OCI-LY1 (cell line): ENCODE results near the gene TMEM242.
"Not testable (repeated sequence)": the region's sequence is repeated elsewhere in the genome, so short reads cannot be mapped to it uniquely, and the experiment has no call there.

ENCODE experiments used
- H2AFZ ChIP-seq: fragments of 200-600 bp; sonication (generic), shearing (Covaris generic); 2 replicates; pipeline ENCODE4 v1.6.0; 2014; ENCODE audit warnings: antibody characterized with exemption, mild to moderate bottlenecking, low read length
- H3F3A ChIP-seq: fragments of 200-600 bp; sonication (generic), shearing (Covaris generic); 2 replicates; pipeline ENCODE4 v1.6.0; 2014; ENCODE audit warnings: mild to moderate bottlenecking, antibody characterized with exemption, low read length, moderate library complexity; ENCODE audit not compliant: insufficient read depth
- H3K27ac ChIP-seq: fragments of 200-600 bp; sonication (generic); 2 replicates; pipeline ENCODE4 v1.5.1; 2014; ENCODE audit warnings: low read length, mixed run types, mild to moderate bottlenecking, low read depth; ENCODE audit not compliant: poor library complexity, severe bottlenecking
- H3K27me3 ChIP-seq: fragments of 200-600 bp; sonication (generic); 2 replicates; pipeline ENCODE4 v1.6.0; 2014; ENCODE audit warnings: antibody characterized with exemption, mild to moderate bottlenecking, low read length, moderate library complexity; ENCODE audit not compliant: insufficient read depth
- H3K36me3 ChIP-seq: fragments of 200-600 bp; sonication (generic); 2 replicates; pipeline ENCODE4 v1.6.1; 2014; ENCODE audit warnings: mild to moderate bottlenecking, antibody characterized with exemption, low read length, moderate library complexity, mixed read lengths; ENCODE audit not compliant: insufficient read depth
- H3K4me1 ChIP-seq: fragments of 200-600 bp; sonication (generic); 2 replicates; pipeline ENCODE4 v1.5.1; 2014; ENCODE audit warnings: mild to moderate bottlenecking, low read length, moderate library complexity; ENCODE audit not compliant: insufficient read depth, severe bottlenecking
- H3K4me2 ChIP-seq: fragments of 200-600 bp; sonication (generic), shearing (Covaris generic); 2 replicates; pipeline ENCODE4 v1.6.1; 2014; ENCODE audit warnings: low read length
- H3K4me3 ChIP-seq: fragments of 200-600 bp; sonication (generic); 2 replicates; pipeline ENCODE4 v1.5.1; 2014; ENCODE audit warnings: low read length, low read depth, mild to moderate bottlenecking, mixed read lengths; ENCODE audit not compliant: poor library complexity, severe bottlenecking
- H3K79me2 ChIP-seq: fragments of 200-600 bp; shearing (Covaris generic); 2 replicates; pipeline ENCODE4 v1.6.1; 2016; ENCODE audit warnings: mixed run types, low read length, mixed read lengths; ENCODE audit not compliant: insufficient read depth
- H3K9ac ChIP-seq: fragments of 200-600 bp; sonication (generic), shearing (Covaris generic); 2 replicates; pipeline ENCODE4 v1.6.1; 2014; ENCODE audit warnings: mild to moderate bottlenecking, low read length, mixed read lengths
- H3K9me2 ChIP-seq: fragments of 200-600 bp; sonication (generic), shearing (Covaris generic); 2 replicates; pipeline ENCODE4 v1.6.1; 2014; ENCODE audit warnings: low read depth, mild to moderate bottlenecking, low read length, mixed read lengths
- H3K9me3 ChIP-seq: fragments of 200-600 bp; shearing (Covaris generic); 2 replicates; pipeline ENCODE4 v1.6.1; 2014; ENCODE audit warnings: low read length, mixed read lengths
- H4K20me1 ChIP-seq: fragments of 200-600 bp; sonication (generic), shearing (Covaris generic); 2 replicates; pipeline ENCODE4 v1.6.0; 2016; ENCODE audit warnings: mild to moderate bottlenecking, low read length; ENCODE audit not compliant: insufficient read depth
- EZH2 ChIP-seq: fragments of 200-600 bp; sonication (generic), shearing (Covaris generic); IDR thresholded peaks from 2 replicates; pipeline ENCODE4 v1.8.0; 2017; ENCODE audit warnings: borderline replicate concordance, mixed run types, mild to moderate bottlenecking, antibody characterized with exemption, low read length, moderate library complexity, mixed read lengths
- TF ChIP-seq, protein P1 (sequence below): fragments of 200-600 bp; sonication (generic), shearing (Covaris generic); IDR thresholded peaks from 2 replicates; pipeline ENCODE4 v1.5.1; 2017; ENCODE audit warnings: mild to moderate bottlenecking, antibody characterized with exemption, low read length, moderate library complexity, mixed read lengths

The TMEM242 gene

DNA sequence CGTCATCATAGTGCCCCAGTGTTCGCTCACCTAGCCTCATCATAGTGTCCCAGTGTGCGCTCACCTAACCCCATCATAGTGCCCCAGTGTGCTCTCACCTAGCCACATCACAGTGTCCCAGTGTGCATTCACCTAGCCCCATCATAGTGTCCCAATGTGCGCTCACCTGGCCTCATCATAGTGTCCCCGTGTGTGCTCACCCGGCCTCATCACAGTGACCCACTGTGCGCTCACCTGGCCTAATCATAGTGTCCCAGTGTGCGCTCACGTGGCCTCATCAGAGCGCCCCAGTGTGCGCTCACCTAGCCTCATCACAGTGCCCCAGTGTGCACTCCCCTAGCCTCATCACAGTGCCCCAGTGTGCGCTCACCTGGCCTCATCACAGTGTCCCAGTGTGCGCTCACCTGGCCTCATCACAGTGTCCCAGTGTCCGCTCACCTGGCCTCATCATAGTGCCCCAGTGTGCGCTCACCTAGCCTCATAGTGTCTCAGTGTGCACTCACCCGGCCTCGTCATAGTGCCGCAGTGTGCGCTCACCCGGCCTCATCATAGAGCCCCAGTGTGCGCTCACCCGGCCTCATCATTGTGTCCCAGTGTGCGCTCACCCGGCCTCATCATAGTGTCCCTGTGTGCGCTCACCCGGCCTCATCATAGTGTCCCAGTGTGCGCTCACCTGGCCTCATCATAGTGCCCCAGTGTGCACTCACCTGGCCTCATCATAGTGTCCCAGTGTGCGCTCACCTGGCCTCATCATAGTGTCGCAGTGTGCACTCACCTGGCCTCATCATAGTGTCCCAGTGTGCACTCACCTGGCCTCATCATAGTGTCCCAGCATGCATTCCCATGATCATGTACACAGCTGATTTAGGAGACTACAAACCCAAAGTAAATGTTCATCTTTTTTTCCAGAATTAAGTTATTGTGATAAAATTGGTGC lies 9.5 kb downstream of the TMEM242 start:
- TF ChIP-seq, protein P1, sequence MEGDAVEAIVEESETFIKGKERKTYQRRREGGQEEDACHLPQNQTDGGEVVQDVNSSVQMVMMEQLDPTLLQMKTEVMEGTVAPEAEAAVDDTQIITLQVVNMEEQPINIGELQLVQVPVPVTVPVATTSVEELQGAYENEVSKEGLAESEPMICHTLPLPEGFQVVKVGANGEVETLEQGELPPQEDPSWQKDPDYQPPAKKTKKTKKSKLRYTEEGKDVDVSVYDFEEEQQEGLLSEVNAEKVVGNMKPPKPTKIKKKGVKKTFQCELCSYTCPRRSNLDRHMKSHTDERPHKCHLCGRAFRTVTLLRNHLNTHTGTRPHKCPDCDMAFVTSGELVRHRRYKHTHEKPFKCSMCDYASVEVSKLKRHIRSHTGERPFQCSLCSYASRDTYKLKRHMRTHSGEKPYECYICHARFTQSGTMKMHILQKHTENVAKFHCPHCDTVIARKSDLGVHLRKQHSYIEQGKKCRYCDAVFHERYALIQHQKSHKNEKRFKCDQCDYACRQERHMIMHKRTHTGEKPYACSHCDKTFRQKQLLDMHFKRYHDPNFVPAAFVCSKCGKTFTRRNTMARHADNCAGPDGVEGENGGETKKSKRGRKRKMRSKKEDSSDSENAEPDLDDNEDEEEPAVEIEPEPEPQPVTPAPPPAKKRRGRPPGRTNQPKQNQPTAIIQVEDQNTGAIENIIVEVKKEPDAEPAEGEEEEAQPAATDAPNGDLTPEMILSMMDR = no peak
- no peak for TF ChIP-seq EZH2
- Histone ChIP-seq H3K9me2 (no peaks in the 10 kb centered on the region), H3K79me2 (no peaks in the 10 kb centered on the region), H3K4me3 (no peak overlapping the region), H3K27me3 (no peaks in the 10 kb centered on the region), H3F3A (no peaks in the 10 kb centered on the region), H3K36me3 (peaks cover 15% of the 10 kb centered on the region; the same call in 1 of the 2 replicates), H3K4me1 (no peaks in the 10 kb centered on the region), H4K20me1 (no peaks in the 10 kb centered on the region), H3K9ac (no peak overlapping the region), H3K4me2 (no peak overlapping the region), H3K27ac (no peak overlapping the region), H3K9me3 (no peaks in the 10 kb centered on the region), H2AFZ (no peak overlapping the region)

DNA sequence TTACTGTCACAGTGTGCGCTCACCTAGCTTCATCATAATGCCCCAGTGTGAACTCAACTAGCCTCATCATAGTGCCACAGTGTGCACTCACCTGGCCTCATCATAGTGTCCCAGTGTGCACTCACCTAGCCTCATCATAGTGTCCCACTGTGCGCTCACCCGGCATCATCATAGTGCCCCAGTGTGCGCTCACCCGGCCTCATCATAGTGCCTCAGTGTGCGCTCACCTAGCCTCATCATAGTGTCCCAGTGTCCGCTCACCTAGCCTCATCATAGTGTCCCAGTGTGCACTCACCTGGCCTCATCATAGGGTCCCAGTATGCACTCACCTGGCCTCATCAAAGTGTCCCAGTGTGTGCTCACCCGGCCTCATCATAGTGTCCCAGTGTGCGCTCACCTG lies 10.6 kb downstream of the TMEM242 start:
- Histone ChIP-seq H3F3A (no peaks in the 10 kb centered on the region), H3K79me2 (no peaks in the 10 kb centered on the region), H3K27ac (no peak overlapping the region), H3K4me1 (no peaks in the 10 kb centered on the region), H3K4me3 (no peak overlapping the region), H4K20me1 (no peaks in the 10 kb centered on the region), H3K9me3 (no peaks in the 10 kb centered on the region), H3K4me2 (no peak overlapping the region), H3K9me2 (no peaks in the 10 kb centered on the region), H3K9ac (no peak overlapping the region), H3K36me3 (peaks cover 15% of the 10 kb centered on the region; the same call in 1 of the 2 replicates), H3K27me3 (no peaks in the 10 kb centered on the region), H2AFZ (no peak overlapping the region)
- TF ChIP-seq, protein P1 = no peak
- TF ChIP-seq EZH2 = no peak

DNA sequence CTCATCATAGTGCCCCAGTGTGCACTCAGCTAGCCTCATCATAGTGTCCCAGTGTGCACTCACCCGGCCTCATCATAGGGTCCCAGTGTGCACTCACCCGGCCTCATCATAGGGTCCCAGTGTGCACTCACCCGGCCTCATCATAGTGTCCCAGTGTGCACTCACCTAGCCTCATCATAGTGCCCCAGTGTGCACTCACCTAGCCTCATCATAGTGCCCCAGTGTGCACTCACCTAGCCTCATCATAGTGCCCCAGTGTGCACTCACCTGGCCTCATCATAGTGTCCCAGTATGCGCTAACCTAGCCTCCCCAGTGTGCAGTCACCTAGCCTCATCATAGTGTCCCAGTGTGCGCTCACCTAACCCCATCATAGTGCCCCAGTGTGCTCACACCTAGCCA lies 12.6 kb downstream of the TMEM242 start:
- not testable (repeated sequence) for H3K27me3 ChIP-seq, H3K4me2 ChIP-seq, H4K20me1 ChIP-seq, H3K9ac ChIP-seq, H3K27ac ChIP-seq, H3K9me3 ChIP-seq, H3K9me2 ChIP-seq, H3K79me2 ChIP-seq, H3K4me3 ChIP-seq, H2AFZ ChIP-seq, H3F3A ChIP-seq, H3K4me1 ChIP-seq
- H3K36me3 ChIP-seq = peaks cover 15% of the 10 kb centered on the region; the same call in 1 of the 2 replicates
